HUES64 (cell line): ENCODE measurements around the gene TNIP3.

ENCODE experiments used
- H3K27ac ChIP-seq: 2 replicates; pipeline ENCODE4 v1.7.0; 2013; ENCODE audit warnings: low read depth, low read length, inconsistent platforms
- H3K27me3 ChIP-seq: 2 replicates; pipeline ENCODE4 v1.6.1; 2013; ENCODE audit warnings: mild to moderate bottlenecking, low read length; ENCODE audit not compliant: insufficient read depth
- H3K36me3 ChIP-seq: 2 replicates; pipeline ENCODE4 v1.6.1; 2013; ENCODE audit warnings: mild to moderate bottlenecking, low read length; ENCODE audit not compliant: insufficient read depth
- H3K4me1 ChIP-seq: 2 replicates; pipeline ENCODE4 v1.6.1; 2013; ENCODE audit warnings: mild to moderate bottlenecking, low read length, moderate library complexity; ENCODE audit not compliant: insufficient read depth
- H3K4me3 ChIP-seq: 2 replicates; pipeline ENCODE4 v1.5.1; 2013; ENCODE audit warnings: mild to moderate bottlenecking, low read length, moderate library complexity
- H3K9ac ChIP-seq: 2 replicates; pipeline ENCODE4 v1.6.1; 2013; ENCODE audit warnings: mild to moderate bottlenecking, low read depth, low read length
- H3K9me3 ChIP-seq: 2 replicates; pipeline ENCODE4 v1.6.1; 2013; ENCODE audit warnings: low read depth, low read length; ENCODE audit not compliant: insufficient read depth
- WGBS: fragments of 150-250, 120-280 bp; methylation state at CpG from one replicate; pipeline ENCODE4 v1.1.7; 2013; ENCODE audit warnings: missing lambda C conversion rate; 5-methylcytosine and 5-hydroxymethylcytosine counted together

Gene TNIP3

DNA sequence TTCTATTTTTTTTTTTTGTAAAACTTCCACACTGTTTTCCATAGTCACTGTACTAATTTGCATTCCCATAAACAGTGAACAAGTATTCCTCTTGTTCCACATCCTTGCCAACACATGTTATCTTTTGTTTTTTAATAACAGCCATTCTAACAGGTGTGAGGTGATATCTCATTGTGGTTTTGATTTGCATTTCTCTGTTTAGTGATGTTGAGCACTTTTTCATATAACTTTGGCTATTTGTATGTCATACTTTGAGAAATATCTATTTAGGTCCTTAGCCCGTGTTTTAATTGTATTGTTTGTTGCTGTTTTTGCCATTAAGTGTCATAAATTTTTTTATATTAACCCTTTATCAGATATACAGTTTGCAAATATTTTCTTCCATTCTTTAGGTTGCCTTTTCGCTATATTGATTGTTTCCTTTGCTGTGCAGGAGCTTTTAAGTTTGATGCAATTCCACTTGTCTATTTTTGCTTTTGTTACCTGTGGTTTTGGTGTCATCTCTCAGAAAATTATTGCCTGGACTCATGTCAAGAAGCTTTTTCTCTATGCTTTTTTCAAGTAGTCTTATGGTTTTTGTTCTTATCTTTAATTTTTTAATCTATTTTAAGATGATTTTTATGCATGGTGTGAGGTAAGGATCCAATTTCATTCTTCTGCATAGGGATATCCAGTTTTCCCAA, 63.9 kb downstream of the TNIP3 start:
- H3K36me3 ChIP-seq: no peaks in the 10 kb centered on the region
- WGBS: 86% methylated on average over 1 of the region's 2 CpGs
- H3K9me3 ChIP-seq: no peaks in the 10 kb centered on the region
- H3K4me1 ChIP-seq: no peaks in the 10 kb centered on the region
- H3K27ac ChIP-seq: no peak overlapping the region
- H3K4me3 ChIP-seq: no peak overlapping the region
- no peak overlapping the region for H3K9ac ChIP-seq
- H3K27me3 ChIP-seq: no peaks in the 10 kb centered on the region

DNA sequence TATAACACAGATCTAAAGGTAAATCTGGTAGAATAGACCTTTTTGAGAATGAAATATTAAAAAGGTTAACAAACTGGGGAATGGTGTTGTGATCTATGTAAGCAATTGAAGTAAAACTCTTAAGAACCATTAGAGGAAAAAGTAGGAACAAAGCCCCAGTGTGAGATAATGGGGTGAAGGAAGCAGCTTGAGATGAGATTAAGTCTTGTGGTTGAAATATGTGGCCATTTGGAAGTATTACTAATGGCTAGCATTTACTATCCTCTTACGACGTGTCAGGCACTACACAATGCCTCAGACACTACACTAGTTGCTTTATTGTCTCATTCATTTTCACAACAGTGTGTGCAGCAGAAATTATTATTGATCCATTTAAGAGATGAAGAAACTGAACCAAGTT, 65.9 kb downstream of the TNIP3 start:
- no peaks in the 10 kb centered on the region for H3K36me3 ChIP-seq
- no peak overlapping the region for H3K27ac ChIP-seq
- 95% methylated on average over 2 of the region's 2 CpGs for WGBS

GRCh38 chr4:121096629-121097028, 67.5 kb downstream of the TNIP3 start:
- no CpG with 5 or more reads among the region's 2 CpGs for WGBS
- H3K27me3 ChIP-seq: no peaks in the 10 kb centered on the region
- H3K9ac ChIP-seq: no peak overlapping the region
- no peak overlapping the region for H3K4me3 ChIP-seq
- no peaks in the 10 kb centered on the region for H3K4me1 ChIP-seq
- no peak overlapping the region for H3K27ac ChIP-seq
- no peaks in the 10 kb centered on the region for H3K36me3 ChIP-seq
- no peaks in the 10 kb centered on the region for H3K9me3 ChIP-seq

More for the DNA sequence above, 65.9 kb downstream of the TNIP3 start:
- Histone ChIP-seq H3K4me3 (no peak overlapping the region), H3K27me3 (no peaks in the 10 kb centered on the region), H3K9ac (no peak overlapping the region), H3K4me1 (no peaks in the 10 kb centered on the region), H3K9me3 (no peaks in the 10 kb centered on the region)

DNA sequence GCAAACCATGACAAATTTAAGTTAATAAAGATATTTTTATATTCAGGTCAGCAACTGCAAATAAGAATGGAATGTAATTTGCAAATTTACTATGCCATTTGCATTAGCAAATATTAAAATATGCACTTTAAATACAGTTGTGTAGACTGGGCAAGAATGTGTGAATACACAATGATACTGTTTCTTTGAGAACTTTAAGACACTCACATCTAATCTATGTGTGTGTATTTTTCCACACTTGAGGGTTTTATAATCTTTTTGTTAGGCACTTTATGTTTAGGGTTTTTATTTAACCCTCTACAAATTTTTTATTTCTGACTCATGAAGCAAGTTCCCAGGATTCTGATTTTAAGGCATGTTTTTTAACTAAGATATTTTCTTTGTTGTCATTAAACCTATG, 67.9 kb downstream of the TNIP3 start:
- H3K27me3 ChIP-seq: no peaks in the 10 kb centered on the region
- H3K4me3 ChIP-seq: no peak overlapping the region
- no peaks in the 10 kb centered on the region for H3K36me3 ChIP-seq
- H3K27ac ChIP-seq: no peak overlapping the region
- H3K9ac ChIP-seq: no peak overlapping the region
- no peaks in the 10 kb centered on the region for H3K9me3 ChIP-seq
- H3K4me1 ChIP-seq: no peaks in the 10 kb centered on the region

DNA sequence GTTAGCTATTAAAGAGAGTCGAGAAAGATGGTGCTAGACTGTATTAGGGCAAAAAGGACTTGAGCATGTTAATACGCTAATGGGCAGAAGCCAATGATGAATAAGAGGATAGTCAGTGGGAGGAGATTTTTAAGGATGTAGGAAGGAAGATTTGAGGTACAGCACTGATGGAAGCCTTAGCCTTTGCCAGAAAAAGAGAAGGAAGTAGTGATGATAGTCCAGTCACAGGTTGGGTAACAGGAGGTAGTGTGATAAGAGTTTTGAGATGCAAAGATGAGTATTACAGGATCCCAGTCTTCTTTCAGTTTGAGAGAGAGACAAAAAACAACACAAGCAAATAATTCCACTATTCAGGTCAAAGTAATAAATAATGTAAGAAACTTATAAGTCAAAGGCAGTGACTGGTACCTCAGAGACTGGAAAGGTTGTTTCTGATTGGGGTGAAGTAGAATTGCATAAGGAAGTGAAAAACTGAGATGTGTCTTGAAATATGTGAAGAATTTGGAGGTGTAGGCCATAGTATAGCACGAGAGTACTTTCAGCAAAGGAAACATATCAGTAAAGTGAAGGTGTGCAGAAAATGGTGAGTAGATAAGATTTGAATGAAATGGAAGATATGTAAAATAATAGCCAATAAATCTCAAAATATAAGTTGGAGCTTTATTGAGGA, 69.7 kb downstream of the TNIP3 start:
- 90% methylated on average over 3 of the region's 3 CpGs for WGBS
- no peaks in the 10 kb centered on the region for H3K9me3 ChIP-seq
- no peaks in the 10 kb centered on the region for H3K36me3 ChIP-seq
- H3K4me1 ChIP-seq: no peaks in the 10 kb centered on the region
- H3K9ac ChIP-seq: no peak overlapping the region
- no peaks in the 10 kb centered on the region for H3K27me3 ChIP-seq
- no peak overlapping the region for H3K4me3 ChIP-seq
- H3K27ac ChIP-seq: no peak overlapping the region

GRCh38 chr4:121093261-121093660, 70.9 kb downstream of the TNIP3 start:
- H3K9me3 ChIP-seq: no peaks in the 10 kb centered on the region
- no peak overlapping the region for H3K9ac ChIP-seq
- H3K4me3 ChIP-seq: no peak overlapping the region
- H3K27me3 ChIP-seq: no peaks in the 10 kb centered on the region
- H3K36me3 ChIP-seq: no peaks in the 10 kb centered on the region
- no peak overlapping the region for H3K27ac ChIP-seq
- H3K4me1 ChIP-seq: no peaks in the 10 kb centered on the region

DNA sequence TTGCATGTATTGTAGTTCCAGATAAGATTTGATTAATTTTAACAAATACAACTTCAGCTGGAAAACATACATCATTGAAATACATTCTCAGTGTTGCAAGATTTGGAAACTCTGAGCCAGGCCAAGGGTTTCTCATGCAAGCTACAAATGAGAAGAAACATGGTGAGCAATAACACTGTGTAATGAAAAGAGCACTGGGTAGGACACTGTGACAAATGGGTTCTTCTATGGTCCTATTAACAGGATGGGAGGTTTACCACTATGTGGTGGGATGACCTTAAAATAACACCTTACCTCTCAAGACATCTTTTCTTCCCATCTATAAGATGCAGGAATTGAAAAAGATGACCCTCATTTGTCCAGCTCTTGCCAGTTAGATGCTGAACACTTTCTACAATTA, 72.2 kb downstream of the TNIP3 start:
- Histone ChIP-seq H3K9ac (no peak overlapping the region), H3K4me1 (no peaks in the 10 kb centered on the region), H3K27me3 (no peaks in the 10 kb centered on the region), H3K36me3 (no peaks in the 10 kb centered on the region), H3K4me3 (no peak overlapping the region), H3K9me3 (no peaks in the 10 kb centered on the region), H3K27ac (no peak overlapping the region)

- no peaks in the 10 kb centered on the region for H3K27me3 ChIP-seq
- H3K4me1 ChIP-seq: no peaks in the 10 kb centered on the region
- H3K27ac ChIP-seq: no peak overlapping the region
- H3K9me3 ChIP-seq: no peaks in the 10 kb centered on the region
- no peak overlapping the region for H3K4me3 ChIP-seq
- 95% methylated on average over 4 of the region's 4 CpGs for WGBS
- no peak overlapping the region for H3K9ac ChIP-seq
- H3K36me3 ChIP-seq: no peaks in the 10 kb centered on the region
Observed at GRCh38 chr4:121088867-121089266, 75.3 kb downstream of the TNIP3 start.
